HG02870 (cell line): ENCODE results near the gene PRPF38A.
"Not testable (repeated sequence)": the region's sequence is repeated elsewhere in the genome, so short reads cannot be mapped to it uniquely, and the experiment has no call there.

Source experiments
- ATAC-seq: cut with Tn5 transposase; IDR thresholded peaks from one replicate; pipeline ENCODE4 v1.9.1; 2021; ENCODE audit warnings: mild to moderate bottlenecking, moderate library complexity; ENCODE audit not compliant: unreplicated experiment

The PRPF38A gene

GRCh38 chr1:52404116-52404974 lies at the start of gene PRPF38A, which contains the start of gene ORC1:
Gene PRPF38A (plus strand): TSS chr1:52404602. CDS start chr1:52404750, 148 bp downstream.
Gene ORC1 (minus strand): TSS chr1:52404423. CDS start chr1:52402223, 2,200 bp downstream.
- ATAC-seq, result peak; percentile 92

- ATAC-seq, result no peak
Measured at GRCh38 chr1:52355436-52355835, 49.0 kb upstream of the PRPF38A start.

GRCh38 chr1:52355847-52356505 lies 48.4 kb upstream of the PRPF38A start:
- no peak for ATAC-seq

GRCh38 chr1:52356818-52357355 lies 47.5 kb upstream of the PRPF38A start:
- ATAC-seq, result no peak

- ATAC-seq, result no peak
Measured at GRCh38 chr1:52357397-52357796, 47.0 kb upstream of the PRPF38A start.

GRCh38 chr1:52358851-52359497 lies 45.4 kb upstream of the PRPF38A start:
- no peak for ATAC-seq

GRCh38 chr1:52359676-52360594 lies 44.5 kb upstream of the PRPF38A start:
- ATAC-seq, result no peak

GRCh38 chr1:52360595-52360968 lies 43.8 kb upstream of the PRPF38A start:
- ATAC-seq, result no peak

- ATAC-seq, result no peak
Measured at GRCh38 chr1:52364235-52364839, 40.1 kb upstream of the PRPF38A start.

GRCh38 chr1:52365071-52365745 lies 39.2 kb upstream of the PRPF38A start:
- no peak for ATAC-seq

- ATAC-seq, result peak; percentile 89
Measured at GRCh38 chr1:52365746-52366516, 38.5 kb upstream of the PRPF38A start, which contains the start of gene CC2D1B. Gene CC2D1B (minus strand): TSS chr1:52366205. CDS start chr1:52364620, 1,585 bp downstream.

GRCh38 chr1:52366517-52366827 lies 37.9 kb upstream of the PRPF38A start:
- no peak for ATAC-seq

- ATAC-seq, result no peak
Measured at GRCh38 chr1:52367272-52367671, 37.1 kb upstream of the PRPF38A start.

GRCh38 chr1:52368383-52369172 lies 35.8 kb upstream of the PRPF38A start:
- no peak for ATAC-seq

GRCh38 chr1:52369851-52370250 lies 34.6 kb upstream of the PRPF38A start:
- ATAC-seq, result not testable (repeated sequence)

- no peak for ATAC-seq
Measured at GRCh38 chr1:52385376-52385775, 19.0 kb upstream of the PRPF38A start.

GRCh38 chr1:52386458-52386857 lies 17.9 kb upstream of the PRPF38A start:
- ATAC-seq, result no peak

- ATAC-seq, result no peak
Measured at GRCh38 chr1:52393174-52393573, 11.2 kb upstream of the PRPF38A start.
